GM10847 (cell line): ENCODE results near the gene ADGB.

Experiments used
- POLR2A ChIP-seq: IDR thresholded peaks from 2 replicates; pipeline ENCODE4 v1.6.1; 2011; ENCODE audit not compliant: insufficient read length; ENCODE audit errors: extremely low read depth

ADGB gene

GRCh38 chr6:146693342-146693741 lies 94.6 kb downstream of the ADGB start:
- no peak for TF ChIP-seq POLR2A

GRCh38 chr6:146697921-146698320 lies 99.1 kb downstream of the ADGB start:
- no peak for TF ChIP-seq POLR2A

- no peak for TF ChIP-seq POLR2A
Observed at GRCh38 chr6:146700078-146700686, 101.4 kb downstream of the ADGB start.

GRCh38 chr6:146701632-146702031 lies 102.9 kb downstream of the ADGB start:
- no peak for TF ChIP-seq POLR2A

GRCh38 chr6:146709036-146709622 lies 110.4 kb downstream of the ADGB start:
- no peak for TF ChIP-seq POLR2A

GRCh38 chr6:146719387-146719786 lies 120.6 kb downstream of the ADGB start:
- no peak for TF ChIP-seq POLR2A

- no peak for TF ChIP-seq POLR2A
Observed at GRCh38 chr6:146739696-146740095, 140.9 kb downstream of the ADGB start.

GRCh38 chr6:146741609-146742008 lies 142.8 kb downstream of the ADGB start:
- TF ChIP-seq POLR2A: no peak

GRCh38 chr6:146753306-146753705 lies 154.5 kb downstream of the ADGB start:
- TF ChIP-seq POLR2A: no peak

GRCh38 chr6:146767632-146768031 lies 168.9 kb downstream of the ADGB start:
- no peak for TF ChIP-seq POLR2A

- no peak for TF ChIP-seq POLR2A
Observed at GRCh38 chr6:146768722-146769121, 169.9 kb downstream of the ADGB start.

GRCh38 chr6:146770275-146770964 lies 171.6 kb downstream of the ADGB start:
- no peak for TF ChIP-seq POLR2A

- TF ChIP-seq POLR2A: no peak
Observed at GRCh38 chr6:146770965-146771735, 172.4 kb downstream of the ADGB start.

- no peak for TF ChIP-seq POLR2A
Observed at GRCh38 chr6:146775220-146775619, 176.4 kb downstream of the ADGB start.

GRCh38 chr6:146781836-146782235 lies 183.1 kb downstream of the ADGB start:
- TF ChIP-seq POLR2A: no peak
